H1 (cell line): ENCODE measurements around the gene ANAPC1. TPM values are rescaled to one million over a fixed set of nuclear protein-coding genes. Genes with fewer than 3 reads are reported as not detected.
"Not testable (repeated sequence)": the region's sequence is repeated elsewhere in the genome, so short reads cannot be mapped to it uniquely, and the experiment has no call there.

Experiments used
- CTCF ChIA-PET: fragments of 300-600 bp; sonication (Branson Sonifier 250); formaldehyde crosslinking; loops from one replicate; lab custom pipeline; 2021; ENCODE audit not compliant: partially characterized antibody; lab: Charles Lee
- POLR2A ChIA-PET: fragments of 300-600 bp; sonication (Branson Sonifier 250); formaldehyde crosslinking; loops from one replicate; lab custom pipeline; 2021; ENCODE audit warnings: inconsistent platforms; ENCODE audit not compliant: partially characterized antibody; lab: Charles Lee
- DNase-seq, 2 experiments: peaks; one replicate each; pipeline versions ENCODE4 v3.0.0 to v3.0.0-alpha.2; 2010 to 2022; ENCODE audit warnings: low spot score in 2 of 2, low read depth in 1 of 2, mixed read lengths in 1 of 2
- FAIRE-seq: peaks from 2 replicates; lab custom pipeline; 2011; peaks lifted over from hg19 to GRCh38; lab: Jason Lieb, UNC
- H2AFZ ChIP-seq: 2 replicates; pipeline ENCODE4 v1.8.1; 2012; ENCODE audit warnings: low read length, inconsistent platforms
- H2AK5ac ChIP-seq: 2 replicates; pipeline ENCODE4 v1.6.1; 2013; ENCODE audit warnings: low read depth, low read length
- H2BK120ac ChIP-seq: replicated peaks from 2 replicates; pipeline ENCODE3; 2013; ENCODE audit warnings: low read depth, low read length, inconsistent platforms
- H2BK12ac ChIP-seq: 2 replicates; pipeline ENCODE4 v1.6.1; 2013; ENCODE audit warnings: low read depth, low read length
- H2BK15ac ChIP-seq: 2 replicates; pipeline ENCODE4 v1.6.1; 2013; ENCODE audit warnings: low read length
- H2BK20ac ChIP-seq: 2 replicates; pipeline ENCODE4 v1.6.1; 2013; ENCODE audit warnings: low read length
- H2BK5ac ChIP-seq: 2 replicates; pipeline ENCODE4 v1.6.1; 2013; ENCODE audit warnings: low read depth, low read length
- H3K14ac ChIP-seq: 2 replicates; pipeline ENCODE4 v1.6.1; 2013; ENCODE audit warnings: inconsistent platforms; ENCODE audit not compliant: insufficient read length
- H3K18ac ChIP-seq: 2 replicates; pipeline ENCODE4 v1.6.1; 2013; ENCODE audit warnings: low read length; ENCODE audit errors: extremely low read depth
- H3K23ac ChIP-seq: 2 replicates; pipeline ENCODE4 v1.6.1; 2013; ENCODE audit warnings: inconsistent platforms; ENCODE audit not compliant: insufficient read length
- H3K23me2 ChIP-seq: 2 replicates; pipeline ENCODE4 v1.6.1; 2013; ENCODE audit warnings: low read depth, low read length
- H3K27ac ChIP-seq: 2 replicates; pipeline ENCODE4 v1.6.1; 2011; ENCODE audit warnings: low read depth, low read length, inconsistent platforms
- H3K27me3 ChIP-seq, 4 experiments: replicated peaks in 1 of 4; 1 replicate in 1 of 4; 2 replicates in 3 of 4; pipeline versions ENCODE4 v1.6.1 to v1.8.1; 2011 to 2013; ENCODE audit warnings: low read length in 3 of 4, mild to moderate bottlenecking in 3 of 4, inconsistent platforms in 2 of 4, mixed read lengths in 2 of 4, moderate library complexity in 1 of 4; ENCODE audit not compliant: control insufficient read depth in 3 of 4, insufficient read depth in 3 of 4; ENCODE audit errors: extremely low read depth in 1 of 4
- H3K36me3 ChIP-seq, 4 experiments: 2 replicates each; pipeline versions ENCODE4 v1.6.1 to v1.8.1; 2011 to 2013; ENCODE audit warnings: mild to moderate bottlenecking in 4 of 4, low read length in 3 of 4, moderate library complexity in 2 of 4, control low read depth in 1 of 4, inconsistent platforms in 1 of 4; ENCODE audit not compliant: insufficient read depth in 4 of 4, control insufficient read depth in 2 of 4
- H3K4ac ChIP-seq: replicated peaks from 2 replicates; pipeline ENCODE3; 2013; ENCODE audit warnings: low read length, low read depth, mixed read lengths, inconsistent platforms; ENCODE audit not compliant: insufficient read length
- H3K4me1 ChIP-seq, 4 experiments: replicated peaks in 1 of 4; 1 replicate in 1 of 4; 2 replicates in 3 of 4; pipeline versions ENCODE4 v1.6.1 to v1.8.1; 2011 to 2013; ENCODE audit warnings: low read length in 3 of 4, inconsistent platforms in 2 of 4, mixed read lengths in 1 of 4; ENCODE audit not compliant: insufficient read depth in 4 of 4, control insufficient read depth in 3 of 4
- H3K4me2 ChIP-seq, 2 experiments: 2 replicates each; pipeline versions ENCODE4 v1.6.1 to v1.8.1; 2011 to 2013; ENCODE audit warnings: low read depth in 2 of 2, low read length in 2 of 2, control low read depth in 1 of 2, inconsistent platforms in 1 of 2, mild to moderate bottlenecking in 1 of 2; ENCODE audit not compliant: insufficient read depth in 1 of 2
- H3K4me3 ChIP-seq, 4 experiments: fragments of 200-600, 300-600 bp in 1 of 4; sonication (generic), shearing (Covaris generic), sonication (Bioruptor Twin) in 1 of 4; 2 replicates each; pipeline versions ENCODE4 v1.5.1 to v1.8.1; 2011 to 2016; ENCODE audit warnings: low read length in 4 of 4, low read depth in 3 of 4, control low read depth in 2 of 4, inconsistent platforms in 2 of 4, mild to moderate bottlenecking in 2 of 4, mixed read lengths in 1 of 4, moderate library complexity in 1 of 4; ENCODE audit not compliant: insufficient read depth in 2 of 4; ENCODE audit errors: extremely low read depth in 1 of 4
- H3K56ac ChIP-seq: replicated peaks from 2 replicates; pipeline ENCODE3; 2013; ENCODE audit warnings: low read depth, mild to moderate bottlenecking, mixed read lengths, low read length, inconsistent platforms; ENCODE audit not compliant: insufficient read length
- H3K79me1 ChIP-seq: 2 replicates; pipeline ENCODE4 v1.6.1; 2013; ENCODE audit warnings: low read depth, low read length, control low read depth
- H3K79me2 ChIP-seq, 2 experiments: 2 replicates each; pipeline versions ENCODE4 v1.6.1 to v1.8.1; 2012 to 2013; ENCODE audit warnings: low read length in 2 of 2, mild to moderate bottlenecking in 2 of 2, inconsistent platforms in 1 of 2; ENCODE audit not compliant: insufficient read depth in 2 of 2, control insufficient read depth in 1 of 2
- H3K9ac ChIP-seq, 4 experiments: replicated peaks in 1 of 4; 1 replicate in 1 of 4; 2 replicates in 3 of 4; pipeline versions ENCODE4 v1.6.1 to v1.8.1; 2011 to 2013; ENCODE audit warnings: low read depth in 3 of 4, low read length in 3 of 4, control low read depth in 2 of 4, mild to moderate bottlenecking in 2 of 4, moderate library complexity in 2 of 4, inconsistent platforms in 1 of 4; ENCODE audit errors: extremely low read depth in 1 of 4
- H3K9me3 ChIP-seq, 2 experiments: 2 replicates each; pipeline versions ENCODE4 v1.6.1 to v1.8.1; 2012 to 2013; ENCODE audit warnings: mild to moderate bottlenecking in 2 of 2, moderate library complexity in 2 of 2, control low read depth in 1 of 2, inconsistent platforms in 1 of 2, low read depth in 1 of 2, low read length in 1 of 2, mixed read lengths in 1 of 2; ENCODE audit not compliant: insufficient read depth in 2 of 2
- H4K20me1 ChIP-seq, 2 experiments: replicated peaks in 1 of 2; 2 replicates each; pipeline versions ENCODE3 to v1.8.1; 2011 to 2013; ENCODE audit warnings: inconsistent platforms in 2 of 2, low read length in 2 of 2, mild to moderate bottlenecking in 1 of 2; ENCODE audit not compliant: insufficient read depth in 2 of 2, control insufficient read depth in 1 of 2
- H4K5ac ChIP-seq: 2 replicates; pipeline ENCODE4 v1.6.1; 2013; ENCODE audit warnings: low read length, low read depth, mixed read lengths, inconsistent platforms; ENCODE audit not compliant: insufficient read length
- H4K8ac ChIP-seq: 2 replicates; pipeline ENCODE4 v1.8.0; 2013; ENCODE audit warnings: mild to moderate bottlenecking, moderate library complexity, low read length, inconsistent platforms; ENCODE audit not compliant: insufficient read depth; ENCODE audit errors: extremely low read depth
- H4K91ac ChIP-seq: replicated peaks from 2 replicates; pipeline ENCODE3; 2013; ENCODE audit warnings: low read length, mixed read lengths, inconsistent platforms; ENCODE audit not compliant: insufficient read length
- WGBS, 2 experiments: shearing (Covaris generic) in 1 of 2; methylation state at CpG; one replicate each; pipeline versions ENCODE4 v1.1.6 to v1.1.7; 2013 to 2015; ENCODE audit warnings: low lambda C conversion rate in 2 of 2, mixed read lengths in 2 of 2, inconsistent platforms in 1 of 2, low coverage in 1 of 2, missing lambda C conversion rate in 1 of 2; ENCODE audit not compliant: insufficient replicate concordance in 2 of 2, insufficient coverage in 1 of 2, insufficient read length in 1 of 2; ENCODE audit errors: extremely low coverage in 1 of 2, missing lambda C conversion rate in 1 of 2; 5-methylcytosine and 5-hydroxymethylcytosine counted together
- polyA plus RNA-seq, 7 experiments: library from polyadenylated mRNA; depleted of rRNA in 3 of 7; stranded (reverse) in 5 of 7; unstranded in 2 of 7; fragments of >200 nt in 5 of 7; fragments of 200-250 nt in 2 of 7; gene quantifications; 1 replicate in 5 of 7; 2 replicates in 1 of 7; 4 replicates in 1 of 7; pipeline versions ENCODE4 v1.2.1 to v1.2.3, GENCODE V29; 2011 to 2013; ENCODE audit warnings: missing spikeins in 2 of 7, mixed read lengths in 2 of 7
- total RNA-seq: library from RNA; stranded (reverse); fragmentation: NEBNext Ultra II Directional; extraction: Animal tissue kit (Norgen Biotek cat#: 25700); gene quantifications from 2 replicates; pipeline ENCODE4 v1.2.1, GENCODE V29; 2021

Gene ANAPC1
- total and polyA plus RNA-seq, 2 of the 8 experiments (the other 6 are each of a cell fraction or from before 2014, with no cell fraction given): 46.6 to 107 TPM

- H3K4me3 ChIP-seq, H3K4ac ChIP-seq, H3K23me2 ChIP-seq, H3K56ac ChIP-seq, H3K23ac ChIP-seq, POLR2A ChIA-PET, H3K36me3 ChIP-seq, H3K79me2 ChIP-seq, H2AK5ac ChIP-seq, H4K5ac ChIP-seq, H3K14ac ChIP-seq, H2BK120ac ChIP-seq, H4K20me1 ChIP-seq, H3K18ac ChIP-seq, H3K27me3 ChIP-seq, H3K4me2 ChIP-seq, H4K8ac ChIP-seq, FAIRE-seq, H3K4me1 ChIP-seq, H3K9me3 ChIP-seq, H2BK5ac ChIP-seq, H3K79me1 ChIP-seq, H3K9ac ChIP-seq, H2BK20ac ChIP-seq, H3K27ac ChIP-seq, DNase-seq, H2BK15ac ChIP-seq, CTCF ChIA-PET, H2BK12ac ChIP-seq, H2AFZ ChIP-seq, H4K91ac ChIP-seq: not testable (repeated sequence)
- 75% methylated on average over 2 of the region's 3 CpGs; no CpG with 5 or more reads in 1 of the 2 experiments for WGBS, 2 experiments
Observed at GRCh38 chr2:111770916-111771658, 112.9 kb downstream of the ANAPC1 start.
